HCT116 (cell line): ENCODE measurements around the gene TNNC1.

ENCODE experiments used
- CTCF ChIP-seq, 3 experiments: fragments of 200-600 bp in 1 of 3; sonication (generic) in 1 of 3; IDR thresholded peaks in 2 of 3; conservative IDR thresholded peaks in 1 of 3; 2 replicates each; pipeline ENCODE4 v1.5.1; 2012 to 2017; ENCODE audit warnings: low read depth in 2 of 3, low read length in 2 of 3, antibody characterized with exemption in 1 of 3, borderline replicate concordance in 1 of 3, control low read depth in 1 of 3, mild to moderate bottlenecking in 1 of 3, mixed read lengths in 1 of 3, mixed run types in 1 of 3, moderate library complexity in 1 of 3; ENCODE audit not compliant: insufficient read depth in 1 of 3
- POLR2A ChIP-seq: IDR thresholded peaks from 2 replicates; pipeline ENCODE4 v1.7.0; 2011; ENCODE audit warnings: borderline replicate concordance; ENCODE audit not compliant: insufficient read depth, insufficient read length; ENCODE audit errors: extremely low read depth
- TCF7L2 ChIP-seq: IDR thresholded peaks from 2 replicates; pipeline ENCODE4 v1.7.0; 2011; ENCODE audit warnings: borderline replicate concordance, inconsistent platforms; ENCODE audit not compliant: insufficient read depth, insufficient read length; ENCODE audit errors: extremely low read depth

GRCh38 chr3:52470920-52471319 is 17.1 kb upstream of the TNNC1 start:
- TF ChIP-seq POLR2A (no peak), TCF7L2 (no peak), CTCF (IDR thresholded peaks at IDR 0.05 in 2 of 3, conservative IDR thresholded peaks at IDR 0.05 in 1 of 3; ENCODE audit: borderline replicate concordance in 1 of 3, insufficient read depth in 1 of 3, low read depth in 2 of 3, low read length in 2 of 3) (no peak)
